SK-N-SH (cell line): ENCODE data around the gene PPP2R5C. TPM values are rescaled to one million over a fixed set of nuclear protein-coding genes. Genes with fewer than 3 reads are reported as not detected.

Experiments used
- CTCF ChIA-PET: fragments of 300-600, 350-600 bp; formaldehyde crosslinking; extraction: SDS; loops from one replicate; lab custom pipeline; 2021; lab: Yijun Ruan, JAX
- POLR2A ChIA-PET: fragments of 350-600 bp; sonication (Branson Sonifier 250); formaldehyde crosslinking; extraction: SDS; loops from one replicate; lab custom pipeline; 2020; ENCODE audit warnings: antibody characterized with exemption, inconsistent platforms; lab: Yijun Ruan, JAX
- DNase-seq: peaks from one replicate; pipeline ENCODE4 v3.0.0; 2012
- H2AFZ ChIP-seq: fragments of 200-600 bp; sonication (generic); 2 replicates; pipeline ENCODE4 v1.8.1; 2016; ENCODE audit warnings: antibody characterized with exemption, mild to moderate bottlenecking, low read depth
- H3F3A ChIP-seq: fragments of 200-600 bp; sonication (generic); replicated peaks from 2 replicates; pipeline ENCODE3; 2016; ENCODE audit warnings: antibody characterized with exemption, mild to moderate bottlenecking; ENCODE audit not compliant: insufficient read depth
- H3K27ac ChIP-seq, 2 experiments: fragments of 200-500 bp in 1 of 2; fragments of 200-600 bp in 1 of 2; sonication (Bioruptor generic) in 1 of 2; sonication (generic), shearing (Covaris generic) in 1 of 2; 2 replicates each; pipeline versions ENCODE4 v1.5.1 to v1.6.1; 2014 to 2016; ENCODE audit warnings: low read depth in 2 of 2, inconsistent platforms in 1 of 2, low read length in 1 of 2, mild to moderate bottlenecking in 1 of 2, mixed read lengths in 1 of 2
- H3K27me3 ChIP-seq: fragments of 200-600 bp; sonication (generic), shearing (Covaris generic); 2 replicates; pipeline ENCODE4 v1.6.1; 2016; ENCODE audit warnings: mixed run types; ENCODE audit not compliant: insufficient read depth
- H3K36me3 ChIP-seq, 2 experiments: fragments of 200-500 bp in 1 of 2; fragments of 200-600 bp in 1 of 2; sonication (Bioruptor generic) in 1 of 2; sonication (generic) in 1 of 2; replicated peaks in 1 of 2; 2 replicates each; pipeline versions ENCODE3 to v1.5.1; 2014 to 2016; ENCODE audit warnings: low read length in 1 of 2, mild to moderate bottlenecking in 1 of 2; ENCODE audit not compliant: insufficient read depth in 2 of 2, control insufficient read depth in 1 of 2
- H3K4me1 ChIP-seq, 2 experiments: fragments of 200-500 bp in 1 of 2; fragments of 200-600 bp in 1 of 2; sonication (Bioruptor generic) in 1 of 2; sonication (generic), shearing (Covaris generic) in 1 of 2; 2 replicates each; pipeline versions ENCODE4 v1.5.1 to v1.6.1; 2014 to 2016; ENCODE audit warnings: low read depth in 1 of 2, low read length in 1 of 2, mixed run types in 1 of 2; ENCODE audit not compliant: insufficient read depth in 2 of 2, control insufficient read depth in 1 of 2
- H3K4me2 ChIP-seq: fragments of 200-600 bp; sonication (generic), shearing (Covaris generic); 2 replicates; pipeline ENCODE4 v1.6.1; 2017; ENCODE audit warnings: mixed run types
- H3K4me3 ChIP-seq, 2 experiments: fragments of 200-500 bp in 1 of 2; fragments of 200-600 bp in 1 of 2; sonication (Bioruptor generic) in 1 of 2; sonication (generic), shearing (Covaris generic) in 1 of 2; 2 replicates each; pipeline versions ENCODE4 v1.5.1 to v1.8.1; 2014 to 2016; ENCODE audit warnings: low read depth in 2 of 2, inconsistent platforms in 1 of 2, low read length in 1 of 2, mild to moderate bottlenecking in 1 of 2, mixed read lengths in 1 of 2, moderate library complexity in 1 of 2
- H3K79me2 ChIP-seq: fragments of 200-600 bp; sonication (generic); 2 replicates; pipeline ENCODE4 v1.8.1; 2017; ENCODE audit warnings: mild to moderate bottlenecking; ENCODE audit not compliant: insufficient read depth
- H3K9ac ChIP-seq: fragments of 200-600 bp; sonication (generic); 2 replicates; pipeline ENCODE4 v1.6.1; 2017; ENCODE audit warnings: mixed run types
- H3K9me2 ChIP-seq: fragments of 200-600 bp; sonication (generic); 2 replicates; pipeline ENCODE4 v1.6.1; 2017; ENCODE audit warnings: mixed run types
- H3K9me3 ChIP-seq: fragments of 200-600 bp; sonication (generic); 2 replicates; pipeline ENCODE4 v1.6.1; 2017; ENCODE audit warnings: mixed run types, mild to moderate bottlenecking, moderate library complexity
- H4K20me1 ChIP-seq: fragments of 200-600 bp; sonication (generic); 2 replicates; pipeline ENCODE4 v1.6.1; 2017; ENCODE audit warnings: mild to moderate bottlenecking, mixed run types; ENCODE audit not compliant: insufficient read depth
- CHD2 ChIP-seq: fragments of 150-350 bp; IDR thresholded peaks from 2 replicates; pipeline ENCODE4 v1.6.1; 2018; ENCODE audit warnings: low read length; ENCODE audit not compliant: partially characterized antibody
- ELF1 ChIP-seq: IDR thresholded peaks from 2 replicates; pipeline ENCODE4 v1.4.0; 2012
- EP300 ChIP-seq, 2 experiments: IDR thresholded peaks; 2 replicates each; pipeline versions ENCODE4 v1.4.0 to v1.6.1; 2012; ENCODE audit warnings: borderline replicate concordance in 1 of 2, low read depth in 1 of 2, low read length in 1 of 2
- EZH2phosphoT487 ChIP-seq: fragments of 200-600 bp; sonication (generic); IDR thresholded peaks from 2 replicates; pipeline ENCODE4 v1.6.1; 2017; ENCODE audit warnings: low read depth, mixed run types, mild to moderate bottlenecking, antibody characterized with exemption, moderate library complexity, borderline replicate concordance
- GATA2 ChIP-seq: sonication (generic); formaldehyde crosslinking; IDR thresholded peaks from 2 replicates; pipeline ENCODE4 v1.5.0; 2020; ENCODE audit warnings: mild to moderate bottlenecking, missing genetic modification reagents
- JUND ChIP-seq: IDR thresholded peaks from 2 replicates; pipeline ENCODE4 v1.4.0; 2012
- MAX ChIP-seq: IDR thresholded peaks from 2 replicates; pipeline ENCODE4 v1.4.0; 2012; ENCODE audit warnings: low read depth
- MEF2A ChIP-seq: IDR thresholded peaks from 2 replicates; pipeline ENCODE4 v1.4.0; 2012; ENCODE audit warnings: low read depth, borderline replicate concordance
- MXI1 ChIP-seq: IDR thresholded peaks from 2 replicates; pipeline ENCODE4 v1.6.1; 2012; ENCODE audit warnings: mild to moderate bottlenecking, low read depth, low read length, improper control_type of control experiment
- NFIC ChIP-seq: IDR thresholded peaks from 2 replicates; pipeline ENCODE4 v1.4.0; 2012; ENCODE audit warnings: borderline replicate concordance
- RAD21 ChIP-seq: IDR thresholded peaks from 2 replicates; pipeline ENCODE4 v1.6.1; 2012; ENCODE audit warnings: mild to moderate bottlenecking, low read length
- SIN3A ChIP-seq: IDR thresholded peaks from 2 replicates; pipeline ENCODE4 v1.6.1; 2012; ENCODE audit warnings: low read depth, mild to moderate bottlenecking, low read length, moderate library complexity, borderline replicate concordance
- SMC3 ChIP-seq: IDR thresholded peaks from 2 replicates; pipeline ENCODE4 v1.6.1; 2012; ENCODE audit warnings: low read depth, low read length, improper control_type of control experiment
- TAF1 ChIP-seq: IDR thresholded peaks from 2 replicates; pipeline ENCODE4 v1.6.1; 2012; ENCODE audit warnings: low read depth, mild to moderate bottlenecking, low read length, moderate library complexity, borderline replicate concordance
- TCF12 ChIP-seq: IDR thresholded peaks from 2 replicates; pipeline ENCODE4 v1.4.0; 2012
- USF2 ChIP-seq: fragments of 150-350 bp; IDR thresholded peaks from 2 replicates; pipeline ENCODE4 v1.6.1; 2017; ENCODE audit warnings: antibody characterized with exemption, low read length, low read depth, borderline replicate concordance
- ZBTB33 ChIP-seq: IDR thresholded peaks from 2 replicates; pipeline ENCODE4 v1.4.0; 2012; ENCODE audit warnings: low read depth, borderline replicate concordance
- WGBS: methylation state at CpG from one replicate; pipeline ENCODE4 v1.1.6; 2017; ENCODE audit warnings: low lambda C conversion rate; 5-methylcytosine and 5-hydroxymethylcytosine counted together
- polyA plus RNA-seq, 3 experiments: library from polyadenylated mRNA; depleted of rRNA; stranded (reverse); fragments of >200 nt; gene quantifications; 2 replicates each; pipeline ENCODE4 v1.2.3, GENCODE V29; 2012
- TF ChIP-seq, protein P1 (sequence below): IDR thresholded peaks from 2 replicates; pipeline ENCODE4 v1.6.1; 2012; ENCODE audit warnings: mild to moderate bottlenecking, low read depth, low read length, moderate library complexity
- TF ChIP-seq, protein P2 (sequence below): IDR thresholded peaks from 2 replicates; pipeline ENCODE4; 2012

The PPP2R5C gene
- polyA plus RNA-seq, 1 of the 3 experiments (the other 2 are of a cell fraction): 43.7 TPM

DNA sequence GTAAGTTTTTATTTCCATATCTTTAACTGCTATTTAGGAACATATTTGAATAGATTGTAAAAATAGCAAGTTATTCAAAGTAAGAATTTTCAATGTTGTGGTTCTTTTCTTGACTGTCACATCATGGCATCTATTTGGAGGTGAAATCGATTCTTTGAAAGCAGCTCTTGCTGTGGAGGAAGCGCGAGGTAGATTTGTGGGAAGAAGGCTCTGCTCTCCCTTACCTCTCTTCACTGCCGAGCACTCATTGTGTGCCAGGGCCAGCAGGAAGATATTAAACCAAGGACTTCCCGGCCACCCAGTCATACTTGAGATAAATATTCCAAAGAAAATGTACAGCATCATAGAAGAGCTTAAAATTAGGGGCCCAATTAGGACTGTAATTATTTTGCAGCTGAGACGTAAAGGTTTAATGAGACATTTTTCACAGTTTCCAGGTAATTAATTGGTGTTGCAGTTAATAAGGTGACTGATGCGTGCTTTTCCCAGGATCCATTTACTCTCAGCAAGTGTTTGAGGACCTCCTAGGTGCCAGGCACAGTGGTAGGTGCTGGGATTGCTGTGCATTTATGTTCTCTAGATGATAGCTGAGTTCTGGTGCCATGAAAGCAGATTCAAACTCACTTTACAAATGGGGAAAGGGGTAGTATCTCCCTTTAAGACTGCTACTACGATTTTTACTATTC lies 113.7 kb downstream of the PPP2R5C start:
- peaks cover 68% of the 10 kb centered on the region for H4K20me1 ChIP-seq
- H3K9me2 ChIP-seq: no peaks in the 10 kb centered on the region
- peaks cover 11 to 53% of the 10 kb centered on the region in 2 experiments; a peak in 3 of 4 replicates for H3K4me1 ChIP-seq
- POLR2A ChIA-PET: no interaction called here
- H3K9ac ChIP-seq: no peak overlapping the region
- WGBS: 93% methylated on average over 8 of the region's 8 CpGs
- H3K4me2 ChIP-seq: no peak overlapping the region
- no peaks in the 10 kb centered on the region for H3K27me3 ChIP-seq
- no peak overlapping the region for H2AFZ ChIP-seq
- H3K4me3 ChIP-seq: no peak overlapping the region
- H3K9me3 ChIP-seq: no peaks in the 10 kb centered on the region
- peaks cover 98% of the 10 kb centered on the region for H3K79me2 ChIP-seq
- no peak for DNase-seq
- H3F3A ChIP-seq: peaks cover 11% of the 10 kb centered on the region
- CTCF ChIA-PET: interaction anchor here (0.8 to 1.2 kb wide), 3 partner anchors 18 to 104 kb away, joined by 3 to 7 read pairs (median 5); no protein-coding TSS in a partner anchor
- peak overlapping the region; percentile 37 to 93; a peak in 3 of 4 replicates for H3K27ac ChIP-seq
- TF ChIP-seq ELF1 (no peak), RAD21 (no peak), SIN3A (no peak), TCF12 (no peak), NFIC (no peak), MEF2A (no peak), EP300 (IDR thresholded peaks at IDR 0.05; ENCODE audit: borderline replicate concordance in 1 of 2, low read depth in 1 of 2, low read length in 1 of 2) (no peak), JUND (no peak), ZBTB33 (no peak), TAF1 (no peak), USF2 (no peak), CHD2 (no peak), GATA2 (CRISPR knock-in tag) (no peak), MAX (no peak), SMC3 (no peak), EZH2phosphoT487 (no peak), MXI1 (no peak)
- TF ChIP-seq, protein P1, sequence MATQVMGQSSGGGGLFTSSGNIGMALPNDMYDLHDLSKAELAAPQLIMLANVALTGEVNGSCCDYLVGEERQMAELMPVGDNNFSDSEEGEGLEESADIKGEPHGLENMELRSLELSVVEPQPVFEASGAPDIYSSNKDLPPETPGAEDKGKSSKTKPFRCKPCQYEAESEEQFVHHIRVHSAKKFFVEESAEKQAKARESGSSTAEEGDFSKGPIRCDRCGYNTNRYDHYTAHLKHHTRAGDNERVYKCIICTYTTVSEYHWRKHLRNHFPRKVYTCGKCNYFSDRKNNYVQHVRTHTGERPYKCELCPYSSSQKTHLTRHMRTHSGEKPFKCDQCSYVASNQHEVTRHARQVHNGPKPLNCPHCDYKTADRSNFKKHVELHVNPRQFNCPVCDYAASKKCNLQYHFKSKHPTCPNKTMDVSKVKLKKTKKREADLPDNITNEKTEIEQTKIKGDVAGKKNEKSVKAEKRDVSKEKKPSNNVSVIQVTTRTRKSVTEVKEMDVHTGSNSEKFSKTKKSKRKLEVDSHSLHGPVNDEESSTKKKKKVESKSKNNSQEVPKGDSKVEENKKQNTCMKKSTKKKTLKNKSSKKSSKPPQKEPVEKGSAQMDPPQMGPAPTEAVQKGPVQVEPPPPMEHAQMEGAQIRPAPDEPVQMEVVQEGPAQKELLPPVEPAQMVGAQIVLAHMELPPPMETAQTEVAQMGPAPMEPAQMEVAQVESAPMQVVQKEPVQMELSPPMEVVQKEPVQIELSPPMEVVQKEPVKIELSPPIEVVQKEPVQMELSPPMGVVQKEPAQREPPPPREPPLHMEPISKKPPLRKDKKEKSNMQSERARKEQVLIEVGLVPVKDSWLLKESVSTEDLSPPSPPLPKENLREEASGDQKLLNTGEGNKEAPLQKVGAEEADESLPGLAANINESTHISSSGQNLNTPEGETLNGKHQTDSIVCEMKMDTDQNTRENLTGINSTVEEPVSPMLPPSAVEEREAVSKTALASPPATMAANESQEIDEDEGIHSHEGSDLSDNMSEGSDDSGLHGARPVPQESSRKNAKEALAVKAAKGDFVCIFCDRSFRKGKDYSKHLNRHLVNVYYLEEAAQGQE: no peak
- TF ChIP-seq, protein P2, sequence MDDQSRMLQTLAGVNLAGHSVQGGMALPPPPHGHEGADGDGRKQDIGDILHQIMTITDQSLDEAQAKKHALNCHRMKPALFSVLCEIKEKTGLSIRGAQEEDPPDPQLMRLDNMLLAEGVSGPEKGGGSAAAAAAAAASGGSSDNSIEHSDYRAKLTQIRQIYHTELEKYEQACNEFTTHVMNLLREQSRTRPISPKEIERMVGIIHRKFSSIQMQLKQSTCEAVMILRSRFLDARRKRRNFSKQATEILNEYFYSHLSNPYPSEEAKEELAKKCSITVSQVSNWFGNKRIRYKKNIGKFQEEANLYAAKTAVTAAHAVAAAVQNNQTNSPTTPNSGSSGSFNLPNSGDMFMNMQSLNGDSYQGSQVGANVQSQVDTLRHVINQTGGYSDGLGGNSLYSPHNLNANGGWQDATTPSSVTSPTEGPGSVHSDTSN: no peak
- H3K36me3 ChIP-seq: peaks cover 0 to 10% of the 10 kb centered on the region in 2 experiments
